Motor neuron (in vitro differentiated cells): ENCODE data around the gene HDGFL1. TPM values are rescaled to one million over a fixed set of nuclear protein-coding genes. Genes with fewer than 3 reads are reported as not detected.

ENCODE experiments used
- ATAC-seq, 8 experiments: fragments of 200-7000 bp; cut with Tn5 transposase; replicated peaks in 6 of 8; 2 replicates each; pipeline ENCODE4 v1.8.0; 2021; ENCODE audit warnings: mild to moderate bottlenecking in 8 of 8, moderate library complexity in 8 of 8
- H3K27ac ChIP-seq, 2 donors: fragments of 250-450 bp; sonication (Bioruptor Pico); 2 replicates each; pipeline ENCODE4 v1.9.0; 2021; ENCODE audit warnings: antibody characterized with exemption in 2 of 2, mild to moderate bottlenecking in 2 of 2, moderate library complexity in 1 of 2
- H3K4me1 ChIP-seq, 2 donors: fragments of 250-450 bp; sonication (Bioruptor Pico); replicated peaks in 1 of 2; 2 replicates each; pipeline ENCODE4 v1.6.1; 2021; ENCODE audit warnings: antibody characterized with exemption in 2 of 2, mild to moderate bottlenecking in 2 of 2, moderate library complexity in 1 of 2
- H3K4me3 ChIP-seq, 5 donors: fragments of 250-450 bp; sonication (Bioruptor Pico); 2 replicates each; pipeline ENCODE4 v1.9.0; 2021; ENCODE audit warnings: antibody characterized with exemption in 5 of 5, mild to moderate bottlenecking in 5 of 5, moderate library complexity in 4 of 5
- WGBS, 10 experiments: fragments of 450-650 bp; shearing (Covaris generic); methylation state at CpG; one replicate each; pipeline ENCODE4 v1.0.0; 2022; 5-methylcytosine and 5-hydroxymethylcytosine counted together
- in situ Hi-C, 9 experiments: fragments of 400-800 bp; cut with MboI; loops; one replicate each; pipeline ENCODE4 v1.15.0; 2021; ENCODE audit warnings: low sequenced_read_pairs in 9 of 9, low pct_unique_long_range_greater_than_20kb in 2 of 9; ENCODE audit not compliant: unreplicated experiment in 9 of 9
- total RNA-seq, 8 experiments: library from RNA; unstranded; fragments of 300-600 nt; gene quantifications; 2 replicates each; pipeline versions ENCODE4 v1.2.3 to v1.2.4, GENCODE V29; 2022

The HDGFL1 gene
- total RNA-seq: under 1 TPM in 5 of 8 experiments, not detected in 3; 0.14 to 0.47 (median 0.38) TPM

GRCh38 chr6:22569281-22570184 lies at the start of gene HDGFL1:
Gene HDGFL1 (plus strand): TSS chr6:22569566. CDS start chr6:22569576, 10 bp downstream.
- no peak within 1 kb of the TSS for H3K27ac ChIP-seq
- 80 to 100% (median 98%) methylated on average over 1 to 40 of the region's 89 CpGs; no CpG with 5 or more reads in 2 of the 10 experiments for WGBS, 10 experiments
- H3K4me3 ChIP-seq: no peak within 1 kb of the TSS
- in situ Hi-C loops: no loop called here
- no peak for ATAC-seq
- H3K4me1 ChIP-seq: peaks cover 0 to 9% of the 10 kb centered on the region in 2 donors

DNA sequence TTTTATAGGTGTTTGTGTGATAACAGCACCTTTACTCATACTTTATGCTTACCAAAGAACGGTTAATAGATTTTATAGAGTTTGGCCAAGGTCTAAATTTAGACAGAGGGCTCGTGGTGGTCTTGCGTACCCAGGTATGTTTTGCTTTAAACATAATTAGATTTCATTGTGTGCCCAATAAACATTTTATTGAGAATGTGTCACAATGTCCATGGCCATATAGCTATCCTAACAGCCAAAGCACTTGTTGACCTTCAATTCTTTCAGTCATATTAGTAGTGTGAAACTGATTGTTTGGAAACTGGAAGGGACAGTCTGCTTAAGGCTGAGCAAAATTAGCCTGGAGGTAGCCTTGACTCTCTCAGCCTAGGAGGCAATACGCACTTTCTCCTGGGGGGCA lies 48.3 kb upstream of the HDGFL1 start:
- 16 to 100% (median 98%) methylated on average over 1 to 4 of the region's 4 CpGs for WGBS, 10 experiments
- no peak for ATAC-seq
- no peak overlapping the region for H3K4me3 ChIP-seq
- in situ Hi-C loops: no loop called here
- no peak overlapping the region for H3K27ac ChIP-seq
- peaks cover 0 to 3% of the 10 kb centered on the region in 2 donors for H3K4me1 ChIP-seq

DNA sequence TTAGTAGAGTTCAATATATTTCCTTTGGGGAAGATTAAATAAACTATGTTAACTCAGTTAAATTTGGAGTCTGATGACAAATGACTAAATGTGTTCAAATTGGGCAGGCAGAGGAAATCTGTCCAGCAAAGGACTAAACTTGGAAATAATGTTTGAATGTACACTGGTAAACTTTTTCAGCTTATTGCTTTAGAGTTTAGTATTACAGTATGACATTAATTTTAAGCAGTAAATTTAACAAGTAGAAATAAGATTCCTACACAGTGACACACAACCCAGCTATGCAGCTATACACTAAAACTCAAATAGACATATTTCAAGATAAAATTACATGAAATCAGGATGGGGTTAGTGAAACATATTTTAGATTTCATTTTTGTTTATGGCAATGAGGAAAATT lies 42.6 kb upstream of the HDGFL1 start:
- Histone ChIP-seq H3K27ac (no peak overlapping the region), H3K4me1 (peaks cover 0 to 2% of the 10 kb centered on the region in 2 donors), H3K4me3 (no peak overlapping the region)
- ATAC-seq: no peak
- in situ Hi-C loops: no loop called here

- WGBS, 10 experiments: 86 to 100% (median 100%) methylated on average over 1 of the region's 1 CpG; no CpG with 5 or more reads in 4 of the 10 experiments
These were observed 39.5 kb upstream of the HDGFL1 start for GRCh38 chr6:22529866-22530265.

GRCh38 chr6:22530506-22530905 lies 38.9 kb upstream of the HDGFL1 start:
- H3K4me1 ChIP-seq: peaks cover 0 to 2% of the 10 kb centered on the region in 2 donors
- 0 to 100% (median 100%) methylated on average over 1 of the region's 1 CpG; no CpG with 5 or more reads in 5 of the 10 experiments for WGBS, 10 experiments
- no peak overlapping the region for H3K4me3 ChIP-seq
- in situ Hi-C loops: no loop called here
- no peak for ATAC-seq
- no peak overlapping the region for H3K27ac ChIP-seq

More at GRCh38 chr6:22529866-22530265, 39.5 kb upstream of the HDGFL1 start:
- in situ Hi-C loops: no loop called here
- H3K27ac ChIP-seq: no peak overlapping the region
- no peak for ATAC-seq
- H3K4me3 ChIP-seq: no peak overlapping the region
- H3K4me1 ChIP-seq: peaks cover 0 to 2% of the 10 kb centered on the region in 2 donors

DNA sequence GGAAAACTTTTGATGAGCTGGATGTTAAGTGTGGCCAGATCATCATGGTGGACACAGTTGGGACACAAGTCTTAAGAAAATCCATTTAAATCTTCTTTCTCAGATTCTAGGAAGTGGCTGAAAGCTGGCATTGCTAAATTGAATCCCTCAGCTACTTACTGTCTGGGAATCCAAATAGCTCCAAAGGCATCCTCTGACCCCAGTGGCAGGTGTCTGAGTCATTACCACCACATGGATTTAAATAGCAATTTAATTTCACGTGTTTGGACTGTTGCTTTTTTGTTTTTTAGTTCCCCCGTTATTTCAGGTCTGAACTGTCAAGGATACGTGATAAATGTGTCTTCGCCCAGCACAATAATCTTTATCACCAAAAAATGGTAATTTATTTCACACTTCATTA lies 33.2 kb upstream of the HDGFL1 start:
- Histone ChIP-seq H3K4me3 (no peak overlapping the region), H3K4me1 (peaks cover 0 to 5% of the 10 kb centered on the region in 2 donors), H3K27ac (no peak overlapping the region)
- in situ Hi-C loops: no loop called here
- peak in 3 of 8 experiments; percentile 32 to 68 (median 67) for ATAC-seq
- WGBS, 10 experiments: 49 to 95% (median 81%) methylated on average over 3 to 4 of the region's 4 CpGs

- H3K4me1 ChIP-seq: no peaks in the 10 kb centered on the region
- in situ Hi-C loops: no loop called here
- H3K4me3 ChIP-seq: no peak overlapping the region
- no peak overlapping the region for H3K27ac ChIP-seq
- ATAC-seq: peak in 1 of 8 experiments; percentile 39
These were observed 24.9 kb upstream of the HDGFL1 start for GRCh38 chr6:22544476-22544875.

DNA sequence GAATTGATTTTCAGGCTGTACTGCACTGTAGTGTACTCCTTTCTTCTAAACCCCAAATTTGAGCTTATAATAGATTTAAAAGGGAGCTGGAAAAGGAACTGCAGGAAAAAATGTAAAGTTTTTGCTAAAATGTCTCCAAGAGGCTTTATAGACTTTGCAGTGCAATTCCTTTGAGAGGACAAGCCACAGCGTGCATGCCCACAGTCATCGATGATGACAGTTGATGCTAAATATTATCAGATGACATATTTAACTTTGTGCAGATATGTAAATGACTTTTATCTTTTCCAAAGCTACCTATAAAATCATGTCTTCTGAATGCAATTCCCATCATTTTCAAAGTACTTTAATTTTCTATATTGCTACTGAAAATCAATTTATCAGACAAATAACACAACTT lies 24.3 kb upstream of the HDGFL1 start:
- in situ Hi-C loops: no loop called here
- Histone ChIP-seq H3K4me1 (no peaks in the 10 kb centered on the region), H3K27ac (no peak overlapping the region), H3K4me3 (no peak overlapping the region)
- 45 to 100% (median 95%) methylated on average over 1 to 2 of the region's 2 CpGs; no CpG with 5 or more reads in 1 of the 10 experiments for WGBS, 10 experiments
- ATAC-seq: no peak

DNA sequence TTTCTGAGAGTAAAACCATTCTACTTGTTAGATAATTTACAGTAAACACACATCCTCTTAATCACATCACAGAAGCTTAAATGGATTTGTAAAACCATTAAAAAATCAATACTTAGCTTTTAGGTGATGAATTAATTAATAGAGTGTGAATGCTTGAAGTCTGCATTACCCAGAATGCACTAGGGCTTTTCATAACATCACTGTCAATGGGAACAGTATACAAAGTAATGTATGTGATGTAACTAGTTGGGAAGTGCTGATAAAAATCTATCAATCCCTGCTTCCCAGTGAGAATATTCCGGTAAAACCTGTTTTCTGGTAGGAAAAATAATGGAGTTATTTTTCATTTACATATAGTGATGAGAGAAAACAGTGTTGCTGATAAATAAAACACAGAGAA lies 23.1 kb upstream of the HDGFL1 start:
- H3K4me1 ChIP-seq: no peaks in the 10 kb centered on the region
- ATAC-seq: peak in 3 of 8 experiments; percentile 43 to 86 (median 57)
- H3K4me3 ChIP-seq: no peak overlapping the region
- 70 to 100% (median 100%) methylated on average over 1 of the region's 1 CpG; no CpG with 5 or more reads in 2 of the 10 experiments for WGBS, 10 experiments
- in situ Hi-C loops: no loop called here
- H3K27ac ChIP-seq: no peak overlapping the region

- no peak for ATAC-seq
These were observed 18.2 kb upstream of the HDGFL1 start for GRCh38 chr6:22550971-22551670.

GRCh38 chr6:22556266-22556665 lies 13.1 kb upstream of the HDGFL1 start:
- no peaks in the 10 kb centered on the region for H3K4me1 ChIP-seq
- WGBS, 10 experiments: 0 to 100% (median 88%) methylated on average over 1 of the region's 2 CpGs; no CpG with 5 or more reads in 5 of the 10 experiments
- no peak overlapping the region for H3K4me3 ChIP-seq
- no peak for ATAC-seq
- in situ Hi-C loops: no loop called here
- H3K27ac ChIP-seq: no peak overlapping the region

More at GRCh38 chr6:22550971-22551670, 18.2 kb upstream of the HDGFL1 start:
- Histone ChIP-seq H3K4me1 (no peaks in the 10 kb centered on the region), H3K27ac (no peak overlapping the region), H3K4me3 (no peak overlapping the region)
- in situ Hi-C loops: no loop called here
- WGBS, 10 experiments: 36 to 100% (median 78%) methylated on average over 1 to 2 of the region's 2 CpGs; no CpG with 5 or more reads in 2 of the 10 experiments

GRCh38 chr6:22557007-22557406 lies 12.4 kb upstream of the HDGFL1 start:
- in situ Hi-C loops: no loop called here
- WGBS, 10 experiments: 0 to 100% (median 78%) methylated on average over 1 to 6 of the region's 6 CpGs; no CpG with 5 or more reads in 3 of the 10 experiments
- H3K4me3 ChIP-seq: no peak overlapping the region
- no peak for ATAC-seq
- H3K27ac ChIP-seq: no peak overlapping the region
- no peaks in the 10 kb centered on the region for H3K4me1 ChIP-seq

DNA sequence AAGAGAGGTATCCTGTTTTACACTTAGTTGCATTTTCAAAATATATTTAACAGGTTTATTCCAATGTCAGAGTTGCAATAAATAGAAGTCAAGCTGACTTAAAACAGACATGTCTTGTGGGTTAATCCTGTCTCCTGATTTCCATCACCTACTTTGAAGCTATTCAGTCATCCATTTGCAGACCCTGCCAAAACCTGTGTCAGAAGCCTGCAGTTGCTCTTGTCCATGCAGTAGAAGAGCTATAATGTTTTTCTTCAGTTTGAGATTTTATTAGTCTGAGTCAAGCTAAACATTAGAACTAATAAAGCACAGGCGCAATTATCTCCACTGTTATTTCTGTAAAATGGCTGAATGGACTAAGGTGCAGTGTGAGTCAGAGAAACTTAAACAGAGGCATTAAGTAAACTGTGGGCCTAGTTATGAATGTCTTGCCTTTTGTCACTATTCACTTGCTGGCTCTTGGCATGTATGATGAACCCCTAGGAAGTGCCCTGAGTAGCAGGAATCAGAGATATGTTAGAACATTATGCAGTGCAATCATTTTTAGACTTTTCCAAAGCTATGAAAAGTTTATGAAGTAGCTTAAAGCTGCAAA lies 11.0 kb upstream of the HDGFL1 start:
- no peak overlapping the region for H3K27ac ChIP-seq
- in situ Hi-C loops: no loop called here
- H3K4me3 ChIP-seq: no peak overlapping the region
- ATAC-seq: no peak
- no peaks in the 10 kb centered on the region for H3K4me1 ChIP-seq
- 67 to 100% (median 100%) methylated on average over 1 of the region's 1 CpG; no CpG with 5 or more reads in 3 of the 10 experiments for WGBS, 10 experiments
